HEK293 (cell line): Measurements from ENCODE around the gene FOXP1.

Experiments
- CTCF ChIP-seq: fragments of 450-650 bp; formaldehyde crosslinking; IDR thresholded peaks from 2 replicates; pipeline ENCODE4 v1.5.1; 2016; ENCODE audit warnings: missing biosample characterization, missing genetic modification characterization
- EGR2 ChIP-seq: fragments of 450-650 bp; formaldehyde crosslinking; IDR thresholded peaks from 2 replicates; pipeline ENCODE4 v1.5.1; 2016; ENCODE audit warnings: low read depth, missing biosample characterization, missing genetic modification characterization
- INSM2 ChIP-seq: fragments of 450-650 bp; formaldehyde crosslinking; IDR thresholded peaks from 2 replicates; pipeline ENCODE4 v1.5.1; 2016; ENCODE audit warnings: missing biosample characterization, missing genetic modification characterization
- ZNF223 ChIP-seq: fragments of 450-650 bp; formaldehyde crosslinking; IDR thresholded peaks from 2 replicates; pipeline ENCODE4 v1.5.1; 2016; ENCODE audit warnings: missing biosample characterization, missing genetic modification characterization
- ZNF24 ChIP-seq: fragments of 450-650 bp; formaldehyde crosslinking; IDR thresholded peaks from 2 replicates; pipeline ENCODE4 v1.5.1; 2016; ENCODE audit warnings: missing biosample characterization, missing genetic modification characterization
- ZNF292 ChIP-seq: fragments of 450-650 bp; formaldehyde crosslinking; IDR thresholded peaks from 2 replicates; pipeline ENCODE4 v1.5.1; 2016; ENCODE audit warnings: low read depth, missing biosample characterization, missing genetic modification characterization, borderline replicate concordance
- ZNF426 ChIP-seq: fragments of 450-650 bp; formaldehyde crosslinking; IDR thresholded peaks from 2 replicates; pipeline ENCODE4 v1.5.1; 2017; ENCODE audit warnings: missing biosample characterization, missing genetic modification characterization, mild to moderate bottlenecking, inconsistent platforms, moderate library complexity
- ZNF623 ChIP-seq: fragments of 450-650 bp; formaldehyde crosslinking; IDR thresholded peaks from 2 replicates; pipeline ENCODE4 v1.5.1; 2016; ENCODE audit warnings: missing biosample characterization, missing genetic modification characterization
- ZNF768 ChIP-seq: fragments of 450-650 bp; formaldehyde crosslinking; IDR thresholded peaks from 2 replicates; pipeline ENCODE4 v1.5.1; 2018; ENCODE audit warnings: missing biosample characterization, mild to moderate bottlenecking, missing genetic modification characterization
- TF ChIP-seq, protein P1 (sequence below): fragments of 450-650 bp; formaldehyde crosslinking; IDR thresholded peaks from 2 replicates; pipeline ENCODE4 v1.5.0; 2017; ENCODE audit warnings: missing biosample characterization, missing genetic modification characterization, borderline replicate concordance
- TF ChIP-seq, protein P2 (sequence below): fragments of 450-650 bp; formaldehyde crosslinking; IDR thresholded peaks from 2 replicates; pipeline ENCODE4 v1.5.1; 2016; ENCODE audit warnings: missing biosample characterization, missing genetic modification characterization

DNA sequence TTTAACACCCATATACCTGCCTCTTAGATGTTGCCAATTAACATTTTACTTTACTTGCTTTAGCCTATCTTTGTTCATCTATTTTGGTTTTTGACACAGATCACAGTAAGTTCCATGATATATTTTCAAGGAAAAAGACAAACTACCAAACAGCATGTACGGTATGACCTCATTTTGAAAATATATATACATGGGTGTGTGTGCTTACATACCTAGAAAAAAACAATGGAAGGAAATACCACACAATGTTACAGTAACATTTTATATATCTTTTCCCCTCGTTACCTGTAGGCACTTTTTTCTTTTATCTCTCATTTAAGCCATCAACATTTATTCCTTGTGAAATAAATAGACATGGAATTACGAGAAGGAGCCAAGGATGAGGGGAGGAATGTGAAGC lies 170.0 kb downstream of the FOXP1 start:
- TF ChIP-seq ZNF768 (no peak), EGR2 (tag by site-specific recombination) (no peak), CTCF (tag by site-specific recombination) (no peak), INSM2 (no peak), ZNF623 (no peak), ZNF223 (no peak), ZNF24 (tag by site-specific recombination) (no peak), ZNF292 (tag by site-specific recombination) (no peak), ZNF426 (tag by site-specific recombination) (no peak)
- TF ChIP-seq, protein P1, sequence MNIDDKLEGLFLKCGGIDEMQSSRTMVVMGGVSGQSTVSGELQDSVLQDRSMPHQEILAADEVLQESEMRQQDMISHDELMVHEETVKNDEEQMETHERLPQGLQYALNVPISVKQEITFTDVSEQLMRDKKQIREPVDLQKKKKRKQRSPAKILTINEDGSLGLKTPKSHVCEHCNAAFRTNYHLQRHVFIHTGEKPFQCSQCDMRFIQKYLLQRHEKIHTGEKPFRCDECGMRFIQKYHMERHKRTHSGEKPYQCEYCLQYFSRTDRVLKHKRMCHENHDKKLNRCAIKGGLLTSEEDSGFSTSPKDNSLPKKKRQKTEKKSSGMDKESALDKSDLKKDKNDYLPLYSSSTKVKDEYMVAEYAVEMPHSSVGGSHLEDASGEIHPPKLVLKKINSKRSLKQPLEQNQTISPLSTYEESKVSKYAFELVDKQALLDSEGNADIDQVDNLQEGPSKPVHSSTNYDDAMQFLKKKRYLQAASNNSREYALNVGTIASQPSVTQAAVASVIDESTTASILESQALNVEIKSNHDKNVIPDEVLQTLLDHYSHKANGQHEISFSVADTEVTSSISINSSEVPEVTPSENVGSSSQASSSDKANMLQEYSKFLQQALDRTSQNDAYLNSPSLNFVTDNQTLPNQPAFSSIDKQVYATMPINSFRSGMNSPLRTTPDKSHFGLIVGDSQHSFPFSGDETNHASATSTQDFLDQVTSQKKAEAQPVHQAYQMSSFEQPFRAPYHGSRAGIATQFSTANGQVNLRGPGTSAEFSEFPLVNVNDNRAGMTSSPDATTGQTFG = no peak
- TF ChIP-seq, protein P2, sequence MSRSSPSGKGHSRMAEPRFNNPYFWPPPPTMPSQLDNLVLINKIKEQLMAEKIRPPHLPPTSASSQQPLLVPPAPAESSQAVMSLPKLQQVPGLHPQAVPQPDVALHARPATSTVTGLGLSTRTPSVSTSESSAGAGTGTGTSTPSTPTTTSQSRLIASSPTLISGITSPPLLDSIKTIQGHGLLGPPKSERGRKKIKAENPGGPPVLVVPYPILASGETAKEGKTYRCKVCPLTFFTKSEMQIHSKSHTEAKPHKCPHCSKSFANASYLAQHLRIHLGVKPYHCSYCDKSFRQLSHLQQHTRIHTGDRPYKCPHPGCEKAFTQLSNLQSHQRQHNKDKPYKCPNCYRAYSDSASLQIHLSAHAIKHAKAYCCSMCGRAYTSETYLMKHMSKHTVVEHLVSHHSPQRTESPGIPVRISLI (tag by site-specific recombination) = no peak
